Hepatocyte (in vitro differentiated cells): ENCODE data around the gene KCTD11. TPM values are rescaled to one million over a fixed set of nuclear protein-coding genes. Genes with fewer than 3 reads are reported as not detected.
"Not testable (repeated sequence)": the region's sequence is repeated elsewhere in the genome, so short reads cannot be mapped to it uniquely, and the experiment has no call there.

Source experiments
- DNase-seq: peaks from one replicate; pipeline ENCODE4 v3.0.0-alpha.2; 2016; ENCODE audit warnings: low spot score
- H2AFZ ChIP-seq: fragments of 200-600 bp; sonication (generic); 2 replicates; pipeline ENCODE4 v1.6.0; 2016; ENCODE audit warnings: antibody characterized with exemption, mild to moderate bottlenecking
- H3K27ac ChIP-seq: fragments of 200-600 bp; sonication (generic); 2 replicates; pipeline ENCODE4 v1.5.1; 2016; ENCODE audit warnings: mild to moderate bottlenecking
- H3K27me3 ChIP-seq: fragments of 200-600 bp; sonication (generic); 2 replicates; pipeline ENCODE4 v1.6.1; 2016
- H3K36me3 ChIP-seq: fragments of 200-600 bp; sonication (generic); replicated peaks from 2 replicates; pipeline ENCODE4 v1.5.1; 2016; ENCODE audit warnings: low read depth; ENCODE audit not compliant: insufficient read depth
- H3K4me1 ChIP-seq: fragments of 200-600 bp; sonication (generic); 2 replicates; pipeline ENCODE4 v1.5.1; 2016; ENCODE audit warnings: mild to moderate bottlenecking, moderate library complexity; ENCODE audit not compliant: insufficient read depth
- H3K4me2 ChIP-seq: fragments of 200-600 bp; sonication (generic); 2 replicates; pipeline ENCODE4 v1.6.0; 2016
- H3K4me3 ChIP-seq: fragments of 200-600 bp; sonication (generic); 2 replicates; pipeline ENCODE4 v1.5.1; 2016; ENCODE audit warnings: mild to moderate bottlenecking
- H3K79me2 ChIP-seq: fragments of 200-600 bp; sonication (generic); 2 replicates; pipeline ENCODE4 v1.6.0; 2017; ENCODE audit warnings: mild to moderate bottlenecking
- H3K9me2 ChIP-seq: fragments of 200-600 bp; sonication (generic); replicated peaks from 2 replicates; pipeline ENCODE4 v1.6.0; 2017; ENCODE audit warnings: mild to moderate bottlenecking; ENCODE audit not compliant: insufficient read depth
- H3K9me3 ChIP-seq: fragments of 200-600 bp; sonication (generic); 2 replicates; pipeline ENCODE4 v1.5.1; 2016; ENCODE audit warnings: low read depth, mild to moderate bottlenecking
- H4K20me1 ChIP-seq: fragments of 200-600 bp; sonication (generic); 2 replicates; pipeline ENCODE4 v1.6.0; 2016; ENCODE audit warnings: mild to moderate bottlenecking; ENCODE audit not compliant: insufficient read depth, poor library complexity, severe bottlenecking
- EZH2 ChIP-seq: fragments of 200-600 bp; sonication (generic); IDR thresholded peaks from 2 replicates; pipeline ENCODE4 v1.6.1; 2016; ENCODE audit warnings: antibody characterized with exemption, mild to moderate bottlenecking, borderline replicate concordance
- EZH2phosphoT487 ChIP-seq: fragments of 200-600 bp; sonication (generic); IDR thresholded peaks from one replicate; pipeline ENCODE4 v1.6.1; 2018; ENCODE audit warnings: antibody characterized with exemption, mild to moderate bottlenecking, low read depth, moderate library complexity; ENCODE audit not compliant: unreplicated experiment, severe bottlenecking
- WGBS: methylation state at CpG from one replicate; pipeline ENCODE4 v1.1.6; 2016; ENCODE audit warnings: low lambda C conversion rate; ENCODE audit errors: missing lambda C conversion rate; 5-methylcytosine and 5-hydroxymethylcytosine counted together
- polyA plus RNA-seq: library from polyadenylated mRNA; unstranded; fragments of >200 nt; fragmentation: Nextera tagmentation; extraction: Ambion mirVana; gene quantifications from 2 replicates; pipeline ENCODE4 v1.2.1, GENCODE V29; 2016
- total RNA-seq: library from RNA; depleted of rRNA; stranded (reverse); fragments of >200 nt; gene quantifications from 2 replicates; pipeline ENCODE4 v1.2.3, GENCODE V29; 2014
- TF ChIP-seq, protein P1 (sequence below): fragments of 200-600 bp; sonication (generic); IDR thresholded peaks from 2 replicates; pipeline ENCODE4 v1.5.1; 2016; ENCODE audit warnings: antibody characterized with exemption, mild to moderate bottlenecking; ENCODE audit not compliant: poor library complexity

Gene KCTD11
- total and polyA plus RNA-seq, 2 experiments from 2014 or later: 12.4 to 19.6 TPM

DNA sequence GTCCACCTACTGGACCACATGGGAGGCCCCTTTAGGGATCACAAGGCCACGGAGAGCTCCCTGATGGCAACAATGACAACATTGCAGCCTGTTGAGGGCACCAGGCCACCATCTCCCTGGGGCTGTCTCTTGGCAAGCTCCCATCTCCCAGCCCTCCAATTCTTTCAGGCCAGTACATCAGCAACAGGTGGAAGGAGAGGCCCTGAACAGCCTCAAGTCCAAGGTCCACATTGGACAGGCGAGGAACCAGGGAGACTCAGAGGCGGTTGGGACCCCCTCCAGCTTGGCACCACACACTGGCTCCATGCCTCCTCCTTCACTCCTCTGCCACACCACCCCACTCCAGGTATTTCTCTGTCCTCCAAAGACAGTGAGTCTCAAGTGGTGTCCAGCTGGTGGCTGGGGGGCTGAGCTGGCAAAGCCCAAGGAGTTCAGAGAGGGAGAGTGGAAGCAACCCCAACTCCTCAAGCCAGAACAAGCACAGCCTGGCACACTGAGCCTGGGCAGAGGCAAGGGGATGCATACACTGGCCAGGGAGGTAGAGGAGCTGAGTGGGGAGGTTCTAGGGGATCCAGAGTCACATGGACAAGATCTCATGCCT is 16.9 kb upstream of the KCTD11 start:
- H3K4me1 ChIP-seq: peaks cover 4% of the 10 kb centered on the region
- H2AFZ ChIP-seq: no peak overlapping the region
- H3K9me3 ChIP-seq: no peaks in the 10 kb centered on the region
- H3K27ac ChIP-seq: no peak overlapping the region
- no peaks in the 10 kb centered on the region for H3K9me2 ChIP-seq
- H3K36me3 ChIP-seq: no peaks in the 10 kb centered on the region
- no peak overlapping the region for H3K4me2 ChIP-seq
- H3K27me3 ChIP-seq: no peaks in the 10 kb centered on the region
- no peak for DNase-seq
- no peaks in the 10 kb centered on the region for H4K20me1 ChIP-seq
- 87% methylated on average over 3 of the region's 3 CpGs for WGBS
- no peak overlapping the region for H3K4me3 ChIP-seq
- H3K79me2 ChIP-seq: no peaks in the 10 kb centered on the region
- TF ChIP-seq EZH2phosphoT487: no peak
- TF ChIP-seq EZH2: no peak
- TF ChIP-seq, protein P1, sequence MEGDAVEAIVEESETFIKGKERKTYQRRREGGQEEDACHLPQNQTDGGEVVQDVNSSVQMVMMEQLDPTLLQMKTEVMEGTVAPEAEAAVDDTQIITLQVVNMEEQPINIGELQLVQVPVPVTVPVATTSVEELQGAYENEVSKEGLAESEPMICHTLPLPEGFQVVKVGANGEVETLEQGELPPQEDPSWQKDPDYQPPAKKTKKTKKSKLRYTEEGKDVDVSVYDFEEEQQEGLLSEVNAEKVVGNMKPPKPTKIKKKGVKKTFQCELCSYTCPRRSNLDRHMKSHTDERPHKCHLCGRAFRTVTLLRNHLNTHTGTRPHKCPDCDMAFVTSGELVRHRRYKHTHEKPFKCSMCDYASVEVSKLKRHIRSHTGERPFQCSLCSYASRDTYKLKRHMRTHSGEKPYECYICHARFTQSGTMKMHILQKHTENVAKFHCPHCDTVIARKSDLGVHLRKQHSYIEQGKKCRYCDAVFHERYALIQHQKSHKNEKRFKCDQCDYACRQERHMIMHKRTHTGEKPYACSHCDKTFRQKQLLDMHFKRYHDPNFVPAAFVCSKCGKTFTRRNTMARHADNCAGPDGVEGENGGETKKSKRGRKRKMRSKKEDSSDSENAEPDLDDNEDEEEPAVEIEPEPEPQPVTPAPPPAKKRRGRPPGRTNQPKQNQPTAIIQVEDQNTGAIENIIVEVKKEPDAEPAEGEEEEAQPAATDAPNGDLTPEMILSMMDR: no peak

DNA sequence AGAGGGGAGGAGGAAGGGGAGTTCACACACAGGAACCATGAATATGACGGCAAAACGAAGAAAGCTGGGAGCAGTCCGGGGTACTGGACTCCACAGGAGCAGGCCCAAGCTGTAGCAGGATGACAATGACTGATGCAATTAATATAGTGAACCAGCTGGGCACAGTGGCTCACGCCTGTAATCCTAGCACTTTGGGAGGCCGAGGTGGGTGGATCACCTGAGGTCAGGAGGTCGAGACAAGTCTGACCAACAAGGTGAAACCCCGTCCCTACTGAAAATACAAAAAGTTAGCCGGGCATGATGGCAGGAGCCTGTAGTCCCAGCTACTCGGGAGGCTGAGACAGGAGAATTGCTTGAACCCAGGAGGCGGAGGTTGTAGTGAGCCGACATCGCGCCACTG is 16.2 kb upstream of the KCTD11 start:
- H3K9me2 ChIP-seq, H3K79me2 ChIP-seq, H3K4me1 ChIP-seq, H3K36me3 ChIP-seq, H3K27me3 ChIP-seq, H3K27ac ChIP-seq, H3K4me2 ChIP-seq, H4K20me1 ChIP-seq, H3K9me3 ChIP-seq, DNase-seq, H2AFZ ChIP-seq, H3K4me3 ChIP-seq: not testable (repeated sequence)
- WGBS: 93% methylated on average over 13 of the region's 13 CpGs

DNA sequence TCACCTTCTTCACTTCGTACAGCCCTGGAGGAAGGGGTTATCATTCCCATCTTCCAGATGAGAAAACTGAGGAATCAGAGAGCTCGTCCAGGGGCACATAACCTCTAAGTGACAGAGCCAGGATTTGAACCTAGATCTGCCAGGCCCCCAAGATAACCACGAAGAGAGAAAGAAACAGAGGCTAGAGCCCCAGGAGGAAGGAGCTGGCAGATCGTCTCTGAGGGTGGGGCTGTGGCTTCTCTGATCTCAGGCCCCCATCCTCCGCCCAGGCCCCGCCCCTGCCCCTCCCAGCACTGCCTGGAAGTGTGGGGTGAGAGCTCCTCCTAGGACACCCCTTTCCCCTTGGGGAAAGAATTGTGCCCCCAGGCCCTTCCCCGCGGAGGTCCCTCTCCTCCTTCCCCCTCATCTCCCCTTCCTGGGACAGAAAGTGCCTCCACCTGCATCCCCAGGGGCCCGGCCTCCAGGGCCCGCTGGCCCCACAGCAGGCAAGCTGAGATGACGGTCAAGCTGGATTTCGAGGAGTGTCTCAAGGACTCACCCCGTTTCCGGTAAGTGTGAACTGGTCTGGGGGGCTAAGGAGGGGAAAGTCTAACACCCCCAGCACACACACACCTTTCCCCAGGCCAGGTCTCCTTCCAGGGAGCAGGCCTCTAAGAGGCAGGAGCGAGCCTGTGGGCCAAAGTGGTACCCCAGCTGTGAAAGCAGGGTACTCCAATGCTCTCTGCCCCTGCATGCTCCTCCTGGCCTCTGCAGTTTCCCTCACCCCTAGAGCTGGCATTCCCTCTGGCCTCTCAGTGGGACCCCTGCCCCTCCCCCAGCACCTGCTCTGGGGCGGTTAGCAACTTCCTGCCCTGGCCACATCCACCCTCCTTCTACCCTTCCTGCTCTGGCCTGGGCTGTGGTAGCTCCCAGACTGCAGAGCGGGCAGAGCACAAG is 15.5 kb upstream of the KCTD11 start, which contains the start of gene ACAP1:
TSS of gene ACAP1 (plus strand) at position 290 of the 936 bp plus-strand sequence. CDS start at position 496, 206 bp downstream.
- no peak within 1 kb of the TSS for H3K4me2 ChIP-seq
- 65% methylated on average over 14 of the region's 17 CpGs for WGBS
- no peak within 1 kb of the TSS for H3K4me3 ChIP-seq
- no peak within 1 kb of the TSS for H3K27ac ChIP-seq
- H4K20me1 ChIP-seq: no peaks in the 10 kb centered on the region
- H3K27me3 ChIP-seq: no peaks in the 10 kb centered on the region
- DNase-seq: no peak
- H2AFZ ChIP-seq: no peak within 1 kb of the TSS
- TF ChIP-seq EZH2 (no peak), EZH2phosphoT487 (no peak)
- TF ChIP-seq, protein P1: no peak
- H3K9me3 ChIP-seq: no peaks in the 10 kb centered on the region
- H3K79me2 ChIP-seq: no peaks in the 10 kb centered on the region
- no peaks in the 10 kb centered on the region for H3K4me1 ChIP-seq
- no peaks in the 10 kb centered on the region for H3K9me2 ChIP-seq
- H3K36me3 ChIP-seq: no peaks in the 10 kb centered on the region

DNA sequence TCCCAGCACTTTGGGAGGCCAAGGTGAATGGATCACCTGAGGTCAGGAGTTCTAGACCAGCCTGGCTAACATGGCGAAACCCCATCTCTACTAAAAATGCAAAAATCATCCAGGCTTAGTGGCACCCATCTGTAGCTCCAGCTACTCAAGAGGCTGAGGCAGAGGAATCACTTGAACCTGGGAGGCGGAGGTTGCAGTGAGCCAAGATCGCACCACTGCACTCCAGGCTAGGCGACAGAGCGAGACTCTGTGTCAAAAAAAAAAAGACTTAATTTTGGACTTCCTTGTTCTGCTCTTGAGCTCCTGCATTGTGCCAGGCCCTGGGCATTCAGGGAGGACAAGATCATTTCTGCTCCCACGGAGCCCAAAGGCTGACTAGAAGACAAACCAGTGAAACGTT is 14.4 kb upstream of the KCTD11 start:
- H3K27ac ChIP-seq, H3K9me3 ChIP-seq, DNase-seq, H3K79me2 ChIP-seq, H3K9me2 ChIP-seq, H4K20me1 ChIP-seq, H3K4me3 ChIP-seq, H3K4me1 ChIP-seq, H3K27me3 ChIP-seq, H3K4me2 ChIP-seq, H3K36me3 ChIP-seq, H2AFZ ChIP-seq: not testable (repeated sequence)
- 90% methylated on average over 7 of the region's 7 CpGs for WGBS
